GM18502 (cell line): Measurements from ENCODE around the gene TKTL1.

Experiments used
- ATAC-seq: cut with Tn5 transposase; IDR thresholded peaks from one replicate; pipeline ENCODE4 v1.9.1; 2021; ENCODE audit warnings: mild to moderate bottlenecking; ENCODE audit not compliant: unreplicated experiment, poor library complexity

TKTL1 gene

DNA sequence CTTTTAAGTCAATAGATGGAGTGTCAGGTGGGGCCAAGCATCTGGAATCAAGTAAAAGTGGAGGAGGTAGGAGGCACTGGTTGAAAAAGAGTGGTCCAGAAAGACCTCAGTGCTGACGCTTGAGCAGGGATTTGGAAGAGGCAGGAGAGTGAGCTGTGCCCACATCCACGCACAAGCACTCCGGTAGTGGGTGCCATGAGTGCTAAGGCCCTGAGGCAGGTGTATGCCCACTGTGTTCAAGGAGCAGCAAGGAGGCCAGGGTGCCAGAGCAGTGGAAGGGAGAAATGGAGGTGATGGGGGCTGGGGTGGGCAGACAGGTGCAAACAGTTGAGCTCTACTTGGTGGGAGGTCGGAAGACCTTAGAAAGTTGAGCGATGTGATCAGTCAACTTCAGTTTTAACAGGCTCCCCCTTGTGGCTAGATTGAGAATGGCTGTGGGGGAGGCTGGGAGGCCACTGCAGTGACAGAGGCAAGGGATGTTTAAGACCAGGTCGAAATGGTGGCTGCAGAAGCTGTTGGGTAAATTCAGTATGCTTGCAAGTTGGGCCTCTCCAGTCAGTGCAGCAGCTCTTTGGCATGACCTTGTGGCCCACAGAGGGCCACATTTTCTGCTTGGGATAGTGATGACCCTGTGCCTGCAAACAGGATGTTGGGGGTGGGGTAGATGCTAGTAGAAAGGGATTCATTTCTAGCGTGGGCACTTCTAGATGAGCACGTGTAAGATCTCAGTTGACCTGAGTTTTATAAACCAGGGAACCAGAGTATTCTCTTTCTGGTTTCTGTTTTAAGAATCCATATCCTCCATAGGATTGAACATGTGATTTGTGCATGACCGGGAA lies 12.7 kb downstream of the TKTL1 start:
- ATAC-seq = no peak

DNA sequence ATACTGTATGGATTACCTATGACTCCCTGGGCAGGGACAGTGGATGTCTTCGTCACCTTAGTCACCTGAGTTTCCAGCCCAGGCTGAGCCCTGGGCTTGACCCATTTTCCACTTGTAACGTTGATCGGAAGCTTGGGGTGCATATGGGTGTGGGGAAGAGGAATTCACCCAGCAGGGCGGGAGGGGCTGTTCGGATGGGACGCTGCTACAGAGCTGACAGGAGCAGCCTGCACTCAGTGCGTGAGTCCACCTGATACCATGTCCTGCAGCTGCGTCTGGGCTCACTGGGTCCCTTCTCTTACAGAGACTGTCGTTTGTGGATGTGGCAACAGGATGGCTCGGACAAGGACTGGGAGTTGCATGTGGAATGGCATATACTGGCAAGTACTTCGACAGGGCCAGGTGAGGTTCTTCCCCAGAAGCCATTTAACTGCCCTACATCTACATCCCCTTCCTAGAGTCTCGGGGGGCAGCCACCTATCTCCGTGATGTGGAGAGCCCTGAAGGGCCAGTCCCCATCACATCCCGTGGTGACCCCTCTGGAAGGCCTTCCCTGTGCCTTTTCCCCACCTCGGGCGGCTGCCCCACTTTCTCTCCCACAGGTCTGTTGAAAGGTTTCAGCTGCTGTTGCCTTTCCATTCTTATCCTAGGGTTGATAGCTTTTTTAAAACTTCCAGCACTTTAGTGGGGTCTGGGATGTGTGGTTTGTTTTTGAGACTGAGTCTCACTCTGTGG lies 13.6 kb downstream of the TKTL1 start:
- no peak for ATAC-seq

DNA sequence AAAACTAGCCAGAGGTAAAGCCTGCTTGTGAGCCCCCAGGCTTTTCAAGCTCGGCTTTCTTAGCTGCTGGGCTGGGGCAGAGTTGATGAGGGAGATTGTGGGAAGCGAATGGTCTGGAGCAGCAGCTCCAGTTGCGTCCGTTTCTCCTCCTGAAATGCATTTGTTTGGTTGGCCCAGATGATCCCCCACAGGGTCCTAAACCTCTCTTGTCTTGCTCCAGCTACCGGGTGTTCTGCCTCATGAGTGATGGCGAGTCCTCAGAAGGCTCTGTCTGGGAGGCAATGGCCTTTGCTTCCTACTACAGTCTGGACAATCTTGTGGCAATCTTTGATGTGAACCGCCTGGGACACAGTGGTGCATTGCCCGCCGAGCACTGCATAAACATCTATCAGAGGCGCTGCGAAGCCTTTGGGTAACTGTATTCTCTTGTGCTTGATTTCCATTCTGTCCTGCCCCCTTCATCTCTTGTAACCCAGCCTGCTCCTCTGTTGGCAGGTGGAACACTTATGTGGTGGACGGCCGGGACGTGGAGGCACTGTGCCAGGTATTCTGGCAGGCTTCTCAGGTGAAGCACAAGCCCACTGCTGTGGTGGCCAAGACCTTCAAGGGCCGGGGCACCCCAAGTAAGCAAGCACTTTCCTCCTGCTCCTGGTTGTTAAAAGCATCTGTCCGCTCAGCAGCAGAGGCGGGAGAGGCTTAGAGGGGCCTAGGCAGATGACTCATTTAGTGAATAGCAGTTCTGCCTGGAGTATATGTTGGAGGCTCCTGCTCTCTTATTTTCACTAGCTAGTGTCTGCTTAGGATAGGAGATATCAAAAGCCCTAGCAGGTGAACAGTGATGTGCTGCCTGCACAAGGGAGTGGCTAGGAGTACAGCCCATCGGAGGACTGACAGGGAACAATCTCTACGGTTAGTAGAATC lies 15.3 kb downstream of the TKTL1 start:
- ATAC-seq = no peak

GRCh38 chrX:154312116-154312515 lies 16.5 kb downstream of the TKTL1 start:
- no peak for ATAC-seq

DNA sequence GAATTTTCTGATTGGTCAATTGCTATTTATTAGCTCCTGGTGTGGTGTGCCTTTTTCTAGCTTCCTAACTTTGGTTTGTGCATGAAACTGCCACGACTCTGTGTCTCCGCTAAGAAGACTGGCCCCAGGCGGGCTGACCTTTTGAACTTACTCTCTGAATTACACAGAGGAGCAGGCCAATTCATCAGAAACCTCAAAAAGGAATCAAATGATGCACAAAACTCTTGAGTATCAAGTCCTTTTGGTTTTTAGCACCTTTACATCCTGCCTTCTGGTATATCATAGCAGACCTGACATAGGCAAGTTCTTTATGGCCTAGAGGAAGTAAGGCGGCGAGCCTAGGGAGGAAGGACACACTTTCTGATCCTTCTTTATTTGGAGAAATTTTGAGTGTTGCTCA lies 17.6 kb downstream of the TKTL1 start:
- no peak for ATAC-seq

DNA sequence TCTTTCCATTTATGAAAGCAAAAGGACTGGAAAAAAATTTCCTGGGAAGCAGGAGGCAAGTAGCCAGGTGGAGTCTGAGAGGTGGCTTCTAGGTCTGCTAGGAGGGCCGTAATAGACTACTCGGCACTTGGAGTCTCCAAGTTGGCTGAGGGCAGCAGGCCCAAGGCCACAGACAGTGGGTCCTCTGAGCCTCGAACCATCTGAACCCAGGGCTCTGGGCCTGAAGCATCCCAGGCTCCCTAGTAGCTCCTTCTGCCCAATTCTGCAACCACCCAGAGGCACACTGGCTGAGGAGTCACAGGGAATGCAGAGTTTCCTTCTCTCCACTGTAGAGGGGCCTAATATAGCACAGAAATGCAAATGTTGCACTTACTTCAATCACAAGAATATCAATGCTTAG lies 19.8 kb downstream of the TKTL1 start:
- no peak for ATAC-seq

- ATAC-seq = no peak
Observed at GRCh38 chrX:154317391-154317995, 21.9 kb downstream of the TKTL1 start.

DNA sequence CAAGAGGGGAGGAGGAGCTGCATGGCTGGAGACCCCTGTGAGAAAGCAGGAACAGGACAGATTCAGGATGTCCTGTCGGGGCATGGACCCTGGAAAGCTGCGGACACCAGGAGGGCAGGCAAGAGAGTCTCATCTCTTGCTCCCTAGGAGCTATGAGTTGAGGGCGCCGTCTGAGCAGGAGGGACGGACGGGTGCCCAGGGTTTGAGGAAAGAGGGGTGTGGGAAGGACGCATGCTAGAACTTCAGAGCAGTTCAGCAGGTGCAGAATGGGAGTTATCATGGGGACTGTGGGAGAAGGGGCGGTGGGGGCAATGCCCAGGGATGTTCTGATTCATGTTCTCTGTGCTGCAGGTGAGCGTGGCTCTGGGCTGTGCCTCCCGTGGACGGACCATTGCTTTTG lies 24.8 kb downstream of the TKTL1 start:
- ATAC-seq = no peak

DNA sequence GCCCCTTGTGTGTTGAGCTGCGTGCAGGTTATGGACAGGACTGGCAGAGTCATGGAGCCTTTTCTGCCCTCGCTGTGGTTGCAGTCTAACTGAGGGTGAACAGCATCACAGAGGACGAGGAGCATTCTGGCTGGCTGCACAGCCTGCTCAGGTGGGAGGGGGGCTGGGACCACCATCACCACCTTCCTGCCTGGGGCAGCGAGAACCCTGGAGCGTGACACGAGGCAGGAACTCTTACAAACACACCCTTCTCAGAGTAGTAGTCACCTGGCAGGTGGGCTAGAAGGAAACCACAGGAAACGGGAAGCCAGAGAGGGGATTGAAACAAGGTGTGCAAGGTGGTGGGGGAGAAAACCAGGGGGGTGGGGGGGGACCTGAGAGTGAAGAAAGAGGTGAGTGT lies 25.6 kb downstream of the TKTL1 start:
- no peak for ATAC-seq

- ATAC-seq = no peak
Observed at GRCh38 chrX:154321594-154321993, 26.0 kb downstream of the TKTL1 start.

GRCh38 chrX:154322890-154323289 lies 27.3 kb downstream of the TKTL1 start:
- ATAC-seq = no peak

GRCh38 chrX:154323537-154323936 lies 27.9 kb downstream of the TKTL1 start:
- ATAC-seq = no peak

- ATAC-seq = no peak
Observed at GRCh38 chrX:154325541-154325940, 29.9 kb downstream of the TKTL1 start.

DNA sequence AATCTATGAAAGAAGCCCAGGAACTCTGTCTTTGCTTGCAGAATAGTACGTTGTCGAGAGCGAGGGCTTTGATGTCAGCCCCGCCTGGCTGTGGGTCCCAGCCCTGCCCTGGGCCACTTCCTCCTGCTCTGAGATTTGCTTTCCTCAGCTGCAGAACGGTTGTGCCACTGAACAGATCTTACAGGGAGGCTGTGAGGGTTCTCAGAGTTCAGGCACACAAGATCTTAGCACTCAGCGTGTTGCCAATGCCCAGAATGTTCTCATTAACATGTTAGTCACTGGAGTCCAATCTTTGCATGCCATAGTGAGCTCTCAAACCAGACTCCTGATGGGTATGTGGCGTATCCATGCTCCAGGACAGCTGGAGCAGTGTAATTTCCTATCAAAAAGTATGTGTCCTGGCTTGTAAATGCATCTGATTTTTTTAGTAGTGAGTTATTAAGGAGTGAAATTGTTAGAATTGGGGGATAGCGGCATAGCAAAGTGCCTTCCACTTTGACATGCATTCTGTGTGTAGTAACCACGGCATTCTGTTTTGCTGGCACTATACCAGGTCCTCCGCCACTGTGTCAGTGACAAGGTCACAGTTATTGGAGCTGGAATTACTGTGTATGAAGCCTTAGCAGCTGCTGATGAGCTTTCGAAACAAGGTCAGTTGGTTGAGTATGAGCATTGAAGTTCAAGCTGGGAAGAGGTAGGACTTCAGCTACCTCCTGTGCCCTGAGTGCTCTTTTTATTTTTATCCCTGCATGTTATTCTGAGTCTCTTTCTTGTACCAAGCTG lies 31.6 kb downstream of the TKTL1 start:
- no peak for ATAC-seq

GRCh38 chrX:154328646-154329045 lies 33.1 kb downstream of the TKTL1 start:
- no peak for ATAC-seq

DNA sequence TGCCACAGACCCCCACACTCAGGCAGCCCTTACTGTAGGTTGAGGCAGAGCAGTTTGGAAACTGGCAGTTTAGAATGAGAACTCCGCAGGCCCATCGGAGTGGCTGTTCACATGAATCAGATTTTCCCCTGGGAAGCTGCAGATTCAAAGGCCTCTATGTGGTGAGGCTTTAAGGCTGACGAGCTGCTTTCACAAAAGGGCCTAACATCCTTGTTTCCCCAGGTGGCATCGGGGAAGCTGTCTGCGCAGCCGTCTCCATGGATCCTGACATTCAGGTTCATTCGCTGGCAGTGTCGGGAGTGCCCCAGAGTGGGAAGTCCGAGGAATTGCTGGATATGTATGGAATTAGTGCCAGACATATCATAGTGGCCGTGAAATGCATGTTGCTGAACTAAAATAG lies 33.7 kb downstream of the TKTL1 start:
- ATAC-seq = no peak

- ATAC-seq = no peak
Observed at GRCh38 chrX:154332561-154332960, 37.0 kb downstream of the TKTL1 start.

DNA sequence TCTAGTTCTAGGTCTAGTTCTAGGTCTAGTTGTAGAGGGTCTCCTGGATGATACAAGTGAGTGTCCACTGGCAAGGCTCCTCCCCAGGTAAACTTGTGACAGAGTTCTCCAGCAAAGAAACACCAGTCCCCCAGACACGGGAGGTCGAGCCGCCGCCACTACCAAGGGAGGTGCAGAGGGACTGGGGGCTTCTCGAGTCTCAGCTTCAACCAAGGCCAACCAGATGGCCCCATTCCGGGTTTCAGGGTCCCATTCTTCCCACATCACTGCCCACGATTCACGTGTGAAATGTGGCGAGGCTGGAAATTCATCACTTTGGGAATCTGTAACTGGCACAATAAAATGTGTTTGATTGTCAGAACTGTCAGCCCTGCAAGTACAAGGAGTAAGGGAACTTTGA lies 37.5 kb downstream of the TKTL1 start:
- no peak for ATAC-seq

- no peak for ATAC-seq
Observed at GRCh38 chrX:154333837-154334271, 38.3 kb downstream of the TKTL1 start.

DNA sequence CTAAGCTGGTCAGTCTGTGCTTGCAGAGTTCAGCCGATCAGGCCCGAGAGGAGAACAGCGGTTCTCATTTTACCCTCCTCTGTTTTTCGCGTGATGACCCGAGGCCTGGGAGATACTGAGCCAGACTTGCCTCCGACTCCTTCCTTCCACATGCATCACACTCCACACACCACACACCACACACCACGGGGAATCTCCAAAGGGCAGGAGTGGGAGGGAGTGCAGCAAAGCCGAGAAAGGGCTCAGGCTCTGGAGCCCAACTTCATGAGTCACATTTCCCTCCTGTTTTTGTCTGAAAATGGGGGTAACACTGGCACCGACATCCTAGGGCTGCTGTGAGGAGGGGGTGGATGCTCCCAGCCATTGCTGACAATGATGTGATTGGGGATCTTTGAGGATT lies 38.9 kb downstream of the TKTL1 start:
- no peak for ATAC-seq
